ENCODE data around the gene LY6G6D. TPM values are rescaled to one million over a fixed set of nuclear protein-coding genes. Genes with fewer than 3 reads are reported as not detected.

LY6G6D gene
- total RNA-seq, 1 experiment from 2014 or later, result not detected

- intact Hi-C loops (cut with micrococcal nuclease; ENCODE audit: unreplicated experiment), result no loop called here
- no peak for DNase-seq (ENCODE audit: low spot score)
- Histone ChIP-seq H3K27ac (ENCODE audit: low read depth, low read length, poor library complexity, severe bottlenecking) (no peak overlapping the region), H3K4me3 (ENCODE audit: low read depth, low read length, poor library complexity, severe bottlenecking) (no peak overlapping the region), H3K4me1 (ENCODE audit: insufficient read depth, low read length, poor library complexity, severe bottlenecking) (no peaks in the 10 kb centered on the region), H3K27me3 (replicated peaks; ENCODE audit: insufficient read depth, low read depth, low read length, poor library complexity) (no peaks in the 10 kb centered on the region), H3K9me3 (ENCODE audit: low read depth, low read length, poor library complexity, severe bottlenecking) (no peaks in the 10 kb centered on the region), H3K36me3 (ENCODE audit: insufficient read depth, low read length, poor library complexity, severe bottlenecking) (peaks cover 59% of the 10 kb centered on the region)
- POLR2A ChIA-PET (ENCODE audit: low non-redundant PET), result interaction anchor here (0.6 kb wide), 1 partner anchor 9 kb away, joined by 6 read pairs; no protein-coding TSS in a partner anchor
- no TSS peak for BruUV-seq (replicated peaks)
- TF ChIP-seq EZH2 (IDR thresholded peaks at IDR 0.05; ENCODE audit: borderline replicate concordance, low read depth, low read length, poor library complexity, severe bottlenecking), result no peak
- TF ChIP-seq, protein P1, sequence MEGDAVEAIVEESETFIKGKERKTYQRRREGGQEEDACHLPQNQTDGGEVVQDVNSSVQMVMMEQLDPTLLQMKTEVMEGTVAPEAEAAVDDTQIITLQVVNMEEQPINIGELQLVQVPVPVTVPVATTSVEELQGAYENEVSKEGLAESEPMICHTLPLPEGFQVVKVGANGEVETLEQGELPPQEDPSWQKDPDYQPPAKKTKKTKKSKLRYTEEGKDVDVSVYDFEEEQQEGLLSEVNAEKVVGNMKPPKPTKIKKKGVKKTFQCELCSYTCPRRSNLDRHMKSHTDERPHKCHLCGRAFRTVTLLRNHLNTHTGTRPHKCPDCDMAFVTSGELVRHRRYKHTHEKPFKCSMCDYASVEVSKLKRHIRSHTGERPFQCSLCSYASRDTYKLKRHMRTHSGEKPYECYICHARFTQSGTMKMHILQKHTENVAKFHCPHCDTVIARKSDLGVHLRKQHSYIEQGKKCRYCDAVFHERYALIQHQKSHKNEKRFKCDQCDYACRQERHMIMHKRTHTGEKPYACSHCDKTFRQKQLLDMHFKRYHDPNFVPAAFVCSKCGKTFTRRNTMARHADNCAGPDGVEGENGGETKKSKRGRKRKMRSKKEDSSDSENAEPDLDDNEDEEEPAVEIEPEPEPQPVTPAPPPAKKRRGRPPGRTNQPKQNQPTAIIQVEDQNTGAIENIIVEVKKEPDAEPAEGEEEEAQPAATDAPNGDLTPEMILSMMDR (conservative IDR thresholded peaks at IDR 0.05; ENCODE audit: low read depth, low read length), result no peak
- CTCF ChIA-PET, result no interaction called here
These were observed 45.6 kb downstream of the LY6G6D start for GRCh38 chr6:31760790-31761189.

DNA sequence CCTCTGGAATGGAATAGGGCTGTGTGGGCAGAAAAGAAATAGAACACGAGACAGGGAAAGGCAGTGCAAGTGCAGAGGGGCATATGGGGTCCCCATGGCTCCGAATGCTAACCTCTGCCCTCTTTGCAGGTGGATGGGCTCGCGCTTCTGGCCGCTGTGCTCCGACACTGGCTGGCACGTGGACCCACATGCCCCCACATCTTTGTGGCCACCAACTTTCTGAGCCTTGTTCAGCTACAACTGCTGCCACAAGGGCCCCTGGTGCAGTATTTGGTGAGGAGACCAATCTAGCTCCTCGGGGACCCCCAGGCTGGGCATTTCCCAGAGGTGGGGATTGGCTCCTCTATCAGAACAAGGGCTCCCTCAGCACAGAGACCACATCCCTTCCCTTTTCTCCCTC lies 46.2 kb downstream of the LY6G6D start:
- Histone ChIP-seq H3K4me1 (ENCODE audit: insufficient read depth, low read length, poor library complexity, severe bottlenecking) (no peaks in the 10 kb centered on the region), H3K36me3 (ENCODE audit: insufficient read depth, low read length, poor library complexity, severe bottlenecking) (peaks cover 59% of the 10 kb centered on the region), H3K9me3 (ENCODE audit: low read depth, low read length, poor library complexity, severe bottlenecking) (no peaks in the 10 kb centered on the region), H3K27me3 (replicated peaks; ENCODE audit: insufficient read depth, low read depth, low read length, poor library complexity) (no peaks in the 10 kb centered on the region), H3K27ac (ENCODE audit: low read depth, low read length, poor library complexity, severe bottlenecking) (no peak overlapping the region), H3K4me3 (ENCODE audit: low read depth, low read length, poor library complexity, severe bottlenecking) (no peak overlapping the region)
- no TSS peak for BruUV-seq (replicated peaks)
- DNase-seq (ENCODE audit: low spot score), result no peak
- POLR2A ChIA-PET (ENCODE audit: low non-redundant PET), result no interaction called here
- TF ChIP-seq EZH2 (IDR thresholded peaks at IDR 0.05; ENCODE audit: borderline replicate concordance, low read depth, low read length, poor library complexity, severe bottlenecking), result no peak
- TF ChIP-seq, protein P1 (conservative IDR thresholded peaks at IDR 0.05; ENCODE audit: low read depth, low read length), result no peak
- CTCF ChIA-PET, result no interaction called here
- intact Hi-C loops (cut with micrococcal nuclease; ENCODE audit: unreplicated experiment), result no loop called here

DNA sequence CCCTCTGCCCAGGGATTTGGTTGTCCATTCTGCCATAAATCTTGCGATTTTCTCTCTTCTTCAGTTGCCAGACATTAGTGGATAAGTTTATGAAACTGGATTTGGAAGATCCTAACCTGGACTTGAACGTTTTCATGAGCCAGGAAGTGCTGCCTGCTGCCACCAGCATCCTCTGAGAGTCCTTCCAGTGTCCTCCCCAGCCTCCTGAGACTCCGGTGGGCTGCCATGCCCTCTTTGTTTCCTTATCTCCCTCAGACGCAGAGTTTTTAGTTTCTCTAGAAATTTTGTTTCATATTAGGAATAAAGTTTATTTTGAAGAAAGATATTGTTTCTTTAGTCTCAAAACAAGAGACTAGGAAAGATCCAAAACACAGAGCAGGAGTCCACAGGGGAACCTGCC lies 47.2 kb downstream of the LY6G6D start, which contains the start of gene SAPCD1:
Gene SAPCD1, plus strand, starts transcription at position 301 of the 400 bp plus-strand sequence. CDS start 399 bp downstream, outside the sequence.
- no peak within 1 kb of the TSS for H3K4me3 ChIP-seq (ENCODE audit: low read depth, low read length, poor library complexity, severe bottlenecking)
- peak within 1 kb of the TSS; percentile 57 for H3K27ac ChIP-seq (ENCODE audit: low read depth, low read length, poor library complexity, severe bottlenecking)
- intact Hi-C loops (cut with micrococcal nuclease; ENCODE audit: unreplicated experiment), result no loop called here
- no peaks in the 10 kb centered on the region for H3K9me3 ChIP-seq (ENCODE audit: low read depth, low read length, poor library complexity, severe bottlenecking)
- peaks cover 59% of the 10 kb centered on the region for H3K36me3 ChIP-seq (ENCODE audit: insufficient read depth, low read length, poor library complexity, severe bottlenecking)
- no TSS peak for BruUV-seq (replicated peaks)
- no peak for TF ChIP-seq EZH2 (IDR thresholded peaks at IDR 0.05; ENCODE audit: borderline replicate concordance, low read depth, low read length, poor library complexity, severe bottlenecking)
- TF ChIP-seq, protein P1 (conservative IDR thresholded peaks at IDR 0.05; ENCODE audit: low read depth, low read length), result no peak
- no peaks in the 10 kb centered on the region for H3K27me3 ChIP-seq (replicated peaks; ENCODE audit: insufficient read depth, low read depth, low read length, poor library complexity)
- POLR2A ChIA-PET (ENCODE audit: low non-redundant PET), result no interaction called here
- CTCF ChIA-PET, result no interaction called here
- no peak for DNase-seq (ENCODE audit: low spot score)
- no peaks in the 10 kb centered on the region for H3K4me1 ChIP-seq (ENCODE audit: insufficient read depth, low read length, poor library complexity, severe bottlenecking)
